Glutamatergic neuron (in vitro differentiated cells): ENCODE results near the gene PBLD. TPM values are rescaled to one million over a fixed set of nuclear protein-coding genes. Genes with fewer than 3 reads are reported as not detected.

Source experiments
- DNase-seq: peaks from one replicate; pipeline ENCODE4 v3.0.0; 2022
- H3K27ac Mint-ChIP-seq: one replicate; pipeline ENCODE4 v1.8.0; 2020; ENCODE audit warnings: mild to moderate bottlenecking, mixed read lengths, inconsistent platforms; ENCODE audit not compliant: unreplicated experiment
- H3K27me3 Mint-ChIP-seq: one replicate; pipeline ENCODE4 v1.8.0; 2020; ENCODE audit warnings: mild to moderate bottlenecking, moderate library complexity, mixed read lengths, inconsistent platforms; ENCODE audit not compliant: unreplicated experiment
- H3K36me3 Mint-ChIP-seq: one replicate; pipeline ENCODE4 v1.8.0; 2020; ENCODE audit warnings: mild to moderate bottlenecking, mixed read lengths, inconsistent platforms; ENCODE audit not compliant: unreplicated experiment
- H3K4me1 Mint-ChIP-seq: one replicate; pipeline ENCODE4 v1.8.0; 2020; ENCODE audit warnings: mild to moderate bottlenecking, low read depth, mixed read lengths, inconsistent platforms; ENCODE audit not compliant: unreplicated experiment
- H3K4me3 Mint-ChIP-seq: one replicate; pipeline ENCODE4 v1.8.0; 2020; ENCODE audit warnings: mild to moderate bottlenecking, mixed read lengths, inconsistent platforms; ENCODE audit not compliant: unreplicated experiment
- H3K9me3 Mint-ChIP-seq: one replicate; pipeline ENCODE4 v1.8.0; 2020; ENCODE audit warnings: mild to moderate bottlenecking, moderate library complexity, mixed read lengths, inconsistent platforms; ENCODE audit not compliant: unreplicated experiment
- CTCF ChIP-seq: fragments of 200-600 bp; sonication (generic); IDR thresholded peaks from one replicate; pipeline ENCODE4 v1.5.0; 2021; ENCODE audit not compliant: partially characterized antibody, unreplicated experiment
- total RNA-seq: library from RNA; stranded (reverse); fragmentation: NEBNext Ultra II Directional; extraction: Animal tissue kit (Norgen Biotek cat#: 25700); gene quantifications from one replicate; pipeline ENCODE4 v1.2.1, GENCODE V29; 2021; ENCODE audit not compliant: unreplicated experiment

PBLD gene
- total RNA-seq, 1 donor from 2014 or later: 10.3 TPM

GRCh38 chr10:68346774-68347173, 14.0 kb upstream of the PBLD start:
- H3K4me3 Mint-ChIP-seq: no peak overlapping the region
- no peak for TF ChIP-seq CTCF
- DNase-seq: no peak
- no peaks in the 10 kb centered on the region for H3K36me3 Mint-ChIP-seq
- H3K27ac Mint-ChIP-seq: no peak overlapping the region
- no peaks in the 10 kb centered on the region for H3K4me1 Mint-ChIP-seq
- peaks cover under 1% of the 10 kb centered on the region for H3K27me3 Mint-ChIP-seq
- H3K9me3 Mint-ChIP-seq: peaks cover 1% of the 10 kb centered on the region

GRCh38 chr10:68345621-68346020, 12.9 kb upstream of the PBLD start:
- Mint-ChIP-seq H3K36me3 (no peaks in the 10 kb centered on the region), H3K27ac (no peak overlapping the region), H3K4me3 (no peak overlapping the region), H3K9me3 (peaks cover 3% of the 10 kb centered on the region), H3K27me3 (peaks cover 4% of the 10 kb centered on the region), H3K4me1 (no peaks in the 10 kb centered on the region)
- no peak for DNase-seq
- no peak for TF ChIP-seq CTCF

GRCh38 chr10:68342909-68343516, 10.3 kb upstream of the PBLD start:
- TF ChIP-seq CTCF: no peak
- Mint-ChIP-seq H3K4me1 (no peaks in the 10 kb centered on the region), H3K9me3 (peaks cover 3% of the 10 kb centered on the region), H3K27ac (no peak overlapping the region), H3K27me3 (peaks cover 4% of the 10 kb centered on the region), H3K36me3 (no peaks in the 10 kb centered on the region), H3K4me3 (no peak overlapping the region)
- no peak for DNase-seq

GRCh38 chr10:68340358-68341080, 7.8 kb upstream of the PBLD start:
- H3K27ac Mint-ChIP-seq: no peak overlapping the region
- DNase-seq: no peak
- no peak overlapping the region for H3K4me3 Mint-ChIP-seq
- H3K4me1 Mint-ChIP-seq: peaks cover 20% of the 10 kb centered on the region
- H3K36me3 Mint-ChIP-seq: no peaks in the 10 kb centered on the region
- no peak for TF ChIP-seq CTCF
- peaks cover 4% of the 10 kb centered on the region for H3K27me3 Mint-ChIP-seq
- H3K9me3 Mint-ChIP-seq: peaks cover 2% of the 10 kb centered on the region

GRCh38 chr10:68336754-68337351, 4.1 kb upstream of the PBLD start:
- no peak for DNase-seq
- Mint-ChIP-seq H3K4me3 (peak overlapping the region; percentile 69), H3K27ac (peak overlapping the region; percentile 46), H3K27me3 (peaks cover 14% of the 10 kb centered on the region), H3K36me3 (no peaks in the 10 kb centered on the region), H3K4me1 (peaks cover 27% of the 10 kb centered on the region), H3K9me3 (peaks cover 9% of the 10 kb centered on the region)
- TF ChIP-seq CTCF: no peak
